ENCODE results near the gene TBR1. TPM values are rescaled to one million over a fixed set of nuclear protein-coding genes. Genes with fewer than 3 reads are reported as not detected.

TBR1 gene
- total RNA-seq, 1 experiment from 2014 or later = 0.11 TPM

- Mint-ChIP-seq H3K36me3 (ENCODE audit: insufficient read depth, unreplicated experiment) (peaks cover 12% of the 10 kb centered on the region), H3K4me1 (ENCODE audit: low read depth, unreplicated experiment) (no peaks in the 10 kb centered on the region), H3K9me3 (ENCODE audit: unreplicated experiment) (no peaks in the 10 kb centered on the region), H3K27ac (ENCODE audit: unreplicated experiment) (no peak overlapping the region), H3K27me3 (ENCODE audit: insufficient read depth, unreplicated experiment) (no peaks in the 10 kb centered on the region), H3K4me3 (ENCODE audit: unreplicated experiment) (no peak overlapping the region)
- Histone ChIP-seq H3K9me3 (no peaks in the 10 kb centered on the region), H3K4me1 (no peaks in the 10 kb centered on the region), H3K4me3 (ENCODE audit: low read depth, low read length) (no peak overlapping the region), H3K27me3 (replicated peaks; ENCODE audit: control insufficient read depth, insufficient read depth, low read length) (no peaks in the 10 kb centered on the region), H3K36me3 (ENCODE audit: control insufficient read depth, insufficient read depth, low read length) (no peaks in the 10 kb centered on the region; the same call in 1 of the 2 replicates)
- no peak for TF ChIP-seq CTCF (IDR thresholded peaks at IDR 0.05; ENCODE audit: insufficient read depth in 1 of 2, low read depth in 1 of 2, low read length in 1 of 2, severe bottlenecking in 1 of 2, unreplicated experiment in 1 of 2)
- intact Hi-C loops (cut with micrococcal nuclease; ENCODE audit: unreplicated experiment) = no loop called here
- ChIA-PET POLR2A (no interaction called here), CTCF (no interaction called here)
- no TSS peak for BruUV-seq (replicated peaks)
- no peak for DNase-seq
These were observed 45.1 kb upstream of the TBR1 start for GRCh38 chr2:161370981-161371380.

- no peak for TF ChIP-seq CTCF (IDR thresholded peaks at IDR 0.05; ENCODE audit: insufficient read depth in 1 of 2, low read depth in 1 of 2, low read length in 1 of 2, severe bottlenecking in 1 of 2, unreplicated experiment in 1 of 2)
- DNase-seq = no peak
- Histone ChIP-seq H3K27me3 (replicated peaks; ENCODE audit: control insufficient read depth, insufficient read depth, low read length) (no peaks in the 10 kb centered on the region), H3K4me3 (ENCODE audit: low read depth, low read length) (no peak overlapping the region), H3K4me1 (no peaks in the 10 kb centered on the region), H3K9me3 (no peaks in the 10 kb centered on the region), H3K36me3 (ENCODE audit: control insufficient read depth, insufficient read depth, low read length) (no peaks in the 10 kb centered on the region; the same call in 1 of the 2 replicates)
- peaks cover 12% of the 10 kb centered on the region for H3K36me3 Mint-ChIP-seq (ENCODE audit: insufficient read depth, unreplicated experiment)
- intact Hi-C loops (cut with micrococcal nuclease; ENCODE audit: unreplicated experiment) = no loop called here
- H3K4me1 Mint-ChIP-seq (ENCODE audit: low read depth, unreplicated experiment) = no peaks in the 10 kb centered on the region
- CTCF ChIA-PET = no interaction called here
- BruUV-seq (replicated peaks) = no TSS peak
- H3K27ac Mint-ChIP-seq (ENCODE audit: unreplicated experiment) = no peak overlapping the region
- H3K4me3 Mint-ChIP-seq (ENCODE audit: unreplicated experiment) = no peak overlapping the region
- POLR2A ChIA-PET = no interaction called here
- H3K27me3 Mint-ChIP-seq (ENCODE audit: insufficient read depth, unreplicated experiment) = no peaks in the 10 kb centered on the region
- H3K9me3 Mint-ChIP-seq (ENCODE audit: unreplicated experiment) = no peaks in the 10 kb centered on the region
These were observed 44.2 kb upstream of the TBR1 start for GRCh38 chr2:161371869-161372268.

- Mint-ChIP-seq H3K4me3 (ENCODE audit: unreplicated experiment) (no peak overlapping the region), H3K9me3 (ENCODE audit: unreplicated experiment) (no peaks in the 10 kb centered on the region), H3K36me3 (ENCODE audit: insufficient read depth, unreplicated experiment) (peaks cover 12% of the 10 kb centered on the region), H3K4me1 (ENCODE audit: low read depth, unreplicated experiment) (no peaks in the 10 kb centered on the region), H3K27me3 (ENCODE audit: insufficient read depth, unreplicated experiment) (no peaks in the 10 kb centered on the region), H3K27ac (ENCODE audit: unreplicated experiment) (no peak overlapping the region)
- ChIA-PET POLR2A (no interaction called here), CTCF (no interaction called here)
- Histone ChIP-seq H3K9me3 (no peaks in the 10 kb centered on the region), H3K4me3 (ENCODE audit: low read depth, low read length) (no peak overlapping the region), H3K27me3 (replicated peaks; ENCODE audit: control insufficient read depth, insufficient read depth, low read length) (no peaks in the 10 kb centered on the region), H3K36me3 (ENCODE audit: control insufficient read depth, insufficient read depth, low read length) (no peaks in the 10 kb centered on the region), H3K4me1 (no peaks in the 10 kb centered on the region)
- TF ChIP-seq CTCF (IDR thresholded peaks at IDR 0.05; ENCODE audit: insufficient read depth in 1 of 2, low read depth in 1 of 2, low read length in 1 of 2, severe bottlenecking in 1 of 2, unreplicated experiment in 1 of 2) = no peak
- intact Hi-C loops (cut with micrococcal nuclease; ENCODE audit: unreplicated experiment) = no loop called here
- no peak for DNase-seq
- no TSS peak for BruUV-seq (replicated peaks)
These were observed 42.2 kb upstream of the TBR1 start for GRCh38 chr2:161373942-161374341.

All from Caco-2 (cell line).